ENCODE results near the gene CEP97. TPM values are rescaled to one million over a fixed set of nuclear protein-coding genes. Genes with fewer than 3 reads are reported as not detected.
"Not testable (repeated sequence)": the region's sequence is repeated elsewhere in the genome, so short reads cannot be mapped to it uniquely, and the experiment has no call there.

The CEP97 gene
- total RNA-seq, 1 donor: 8.8 TPM

DNA sequence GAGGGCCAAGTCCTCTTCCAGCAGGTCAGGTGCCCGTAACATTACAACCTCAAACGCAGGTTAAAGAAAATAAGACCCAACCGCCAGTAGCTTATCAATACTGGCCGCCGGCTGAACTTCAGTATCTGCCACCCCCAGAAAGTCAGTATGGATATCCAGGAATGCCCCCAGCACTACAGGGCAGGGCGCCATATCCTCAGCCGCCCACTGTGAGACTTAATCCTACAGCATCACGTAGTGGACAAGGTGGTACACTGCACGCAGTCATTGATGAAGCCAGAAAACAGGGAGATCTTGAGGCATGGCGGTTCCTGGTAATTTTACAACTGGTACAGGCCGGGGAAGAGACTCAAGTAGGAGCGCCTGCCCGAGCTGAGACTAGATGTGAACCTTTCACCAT is 30.9 kb upstream of the CEP97 start:
- H3K9me3 ChIP-seq (ENCODE audit: low read depth, low read length); H3K4me3 ChIP-seq (ENCODE audit: low read length); H3K27me3 ChIP-seq (ENCODE audit: insufficient read depth, low read length): not testable (repeated sequence)
- peaks cover 11% of the 10 kb centered on the region for H3K4me1 ChIP-seq (ENCODE audit: insufficient read depth, low read length)

DNA sequence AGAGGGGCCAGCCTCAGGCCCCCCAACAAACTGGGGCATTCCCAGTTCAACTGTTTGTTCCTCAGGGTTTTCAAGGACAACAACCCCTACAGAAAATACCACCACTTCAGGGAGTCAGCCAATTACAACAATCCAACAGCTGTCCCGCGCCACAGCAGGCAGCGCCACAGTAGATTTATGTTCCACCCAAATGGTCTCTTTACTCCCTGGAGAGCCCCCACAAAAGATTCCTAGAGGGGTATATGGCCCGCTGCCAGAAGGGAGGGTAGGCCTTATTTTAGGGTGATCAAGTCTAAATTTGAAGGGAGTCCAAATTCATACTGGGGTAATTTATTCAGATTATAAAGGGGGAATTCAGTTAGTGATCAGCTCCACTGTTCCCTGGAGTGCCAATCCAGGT is 29.6 kb upstream of the CEP97 start:
- not testable (repeated sequence) for H3K27me3 ChIP-seq (ENCODE audit: insufficient read depth, low read length); H3K4me3 ChIP-seq (ENCODE audit: low read length); H3K9me3 ChIP-seq (ENCODE audit: low read depth, low read length)
- peaks cover 11% of the 10 kb centered on the region for H3K4me1 ChIP-seq (ENCODE audit: insufficient read depth, low read length)

- Histone ChIP-seq H3K27me3 (ENCODE audit: insufficient read depth, low read length) (no peaks in the 10 kb centered on the region), H3K4me1 (ENCODE audit: insufficient read depth, low read length) (peaks cover 3% of the 10 kb centered on the region), H3K4me3 (ENCODE audit: low read length) (no peak overlapping the region), H3K9me3 (ENCODE audit: low read depth, low read length) (no peaks in the 10 kb centered on the region)
These were observed 28.5 kb upstream of the CEP97 start for GRCh38 chr3:101695779-101696372.

GRCh38 chr3:101701696-101702634 is 22.4 kb upstream of the CEP97 start:
- H3K4me3 ChIP-seq (ENCODE audit: low read length): no peak overlapping the region
- no peaks in the 10 kb centered on the region for H3K9me3 ChIP-seq (ENCODE audit: low read depth, low read length)
- H3K4me1 ChIP-seq (ENCODE audit: insufficient read depth, low read length): no peaks in the 10 kb centered on the region
- no peaks in the 10 kb centered on the region for H3K27me3 ChIP-seq (ENCODE audit: insufficient read depth, low read length)

GRCh38 chr3:101702726-101703125 is 21.7 kb upstream of the CEP97 start:
- no peaks in the 10 kb centered on the region for H3K9me3 ChIP-seq (ENCODE audit: low read depth, low read length)
- no peak overlapping the region for H3K4me3 ChIP-seq (ENCODE audit: low read length)
- no peaks in the 10 kb centered on the region for H3K4me1 ChIP-seq (ENCODE audit: insufficient read depth, low read length)
- H3K27me3 ChIP-seq (ENCODE audit: insufficient read depth, low read length): no peaks in the 10 kb centered on the region

GRCh38 chr3:101703169-101703568 is 21.2 kb upstream of the CEP97 start:
- Histone ChIP-seq H3K9me3 (ENCODE audit: low read depth, low read length) (no peaks in the 10 kb centered on the region), H3K4me1 (ENCODE audit: insufficient read depth, low read length) (no peaks in the 10 kb centered on the region), H3K4me3 (ENCODE audit: low read length) (no peak overlapping the region), H3K27me3 (ENCODE audit: insufficient read depth, low read length) (no peaks in the 10 kb centered on the region)

DNA sequence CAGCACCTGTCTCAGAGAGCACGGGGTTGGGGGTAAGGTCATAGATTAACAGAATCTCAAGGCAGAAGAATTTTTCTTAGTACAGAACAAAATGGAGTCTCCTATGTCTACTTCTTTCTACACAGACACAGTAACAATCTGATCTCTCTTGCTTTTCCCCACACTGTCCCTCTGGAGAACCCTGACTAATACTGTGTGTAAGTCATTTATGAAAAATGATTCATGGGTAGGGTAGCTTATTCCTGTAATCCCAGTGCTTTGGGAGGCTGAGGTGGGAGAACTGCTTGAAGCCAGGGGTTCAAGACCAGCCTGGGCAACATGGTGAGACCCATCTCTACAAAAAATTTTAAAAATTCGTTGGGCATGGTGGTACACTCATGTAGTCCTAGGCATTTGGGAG is 19.8 kb upstream of the CEP97 start:
- not testable (repeated sequence) for H3K9me3 ChIP-seq (ENCODE audit: low read depth, low read length); H3K4me3 ChIP-seq (ENCODE audit: low read length); H3K4me1 ChIP-seq (ENCODE audit: insufficient read depth, low read length); H3K27me3 ChIP-seq (ENCODE audit: insufficient read depth, low read length)

DNA sequence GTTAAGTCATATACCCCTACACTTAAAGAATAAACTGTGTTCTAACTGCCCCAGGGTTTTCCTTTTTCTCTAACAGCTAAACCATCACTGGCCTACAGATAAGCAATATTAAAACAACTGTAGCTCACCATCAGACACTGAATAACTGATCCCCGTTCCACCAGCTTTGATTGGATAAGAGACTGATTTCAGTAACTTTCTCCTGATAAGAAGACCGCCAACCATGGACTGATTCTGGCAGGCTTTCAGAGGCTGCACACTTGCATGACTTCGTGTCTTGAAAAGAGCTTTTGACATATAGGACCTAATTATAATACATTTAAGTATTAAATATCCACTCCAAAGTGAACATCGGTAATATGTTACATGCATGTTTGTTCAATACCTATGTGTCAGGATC is 15.3 kb upstream of the CEP97 start:
- H3K27me3 ChIP-seq (ENCODE audit: insufficient read depth, low read length): no peaks in the 10 kb centered on the region

GRCh38 chr3:101718455-101718854 is 6.0 kb upstream of the CEP97 start:
- no peaks in the 10 kb centered on the region for H3K27me3 ChIP-seq (ENCODE audit: insufficient read depth, low read length)
- H3K9me3 ChIP-seq (ENCODE audit: low read depth, low read length): no peaks in the 10 kb centered on the region
- no peak overlapping the region for H3K4me3 ChIP-seq (ENCODE audit: low read length)
- H3K4me1 ChIP-seq (ENCODE audit: insufficient read depth, low read length): peaks cover 35% of the 10 kb centered on the region

More for the DNA sequence above, 15.3 kb upstream of the CEP97 start:
- Histone ChIP-seq H3K4me1 (ENCODE audit: insufficient read depth, low read length) (no peaks in the 10 kb centered on the region), H3K4me3 (ENCODE audit: low read length) (no peak overlapping the region), H3K9me3 (ENCODE audit: low read depth, low read length) (no peaks in the 10 kb centered on the region)

DNA sequence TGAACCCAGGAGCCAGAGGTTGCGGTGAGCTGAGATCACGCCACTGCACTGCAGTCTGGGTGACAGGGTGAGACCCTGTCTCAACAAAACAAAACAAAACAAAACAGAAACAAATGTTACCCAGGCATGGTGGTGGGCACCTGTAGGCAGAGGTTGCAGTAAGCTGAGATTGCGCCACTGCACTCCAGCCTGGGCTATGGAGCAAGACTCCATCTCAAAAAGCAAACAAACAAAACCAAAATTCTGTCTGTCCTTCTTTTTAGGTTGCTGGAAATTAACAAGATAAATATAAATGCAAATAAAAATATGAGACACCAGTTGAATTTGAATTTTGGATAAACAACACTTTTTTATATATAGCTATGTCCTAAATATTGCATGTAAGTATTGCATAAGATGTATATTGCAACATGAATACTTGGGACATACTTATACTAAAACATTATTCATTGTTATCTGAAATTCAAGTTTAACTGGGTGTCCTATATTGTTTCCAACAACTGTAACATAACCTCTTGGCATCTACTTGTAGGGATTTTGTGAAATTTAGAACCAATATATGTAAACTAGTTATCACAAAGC is 4.7 kb upstream of the CEP97 start:
- H3K27me3 ChIP-seq (ENCODE audit: insufficient read depth, low read length): no peaks in the 10 kb centered on the region

GRCh38 chr3:101720851-101721840 is 3.3 kb upstream of the CEP97 start:
- Histone ChIP-seq H3K4me1 (ENCODE audit: insufficient read depth, low read length) (peaks cover 52% of the 10 kb centered on the region), H3K4me3 (ENCODE audit: low read length) (no peak overlapping the region), H3K9me3 (ENCODE audit: low read depth, low read length) (no peaks in the 10 kb centered on the region), H3K27me3 (ENCODE audit: insufficient read depth, low read length) (no peaks in the 10 kb centered on the region)

More for the DNA sequence above, 4.7 kb upstream of the CEP97 start:
- Histone ChIP-seq H3K4me3 (ENCODE audit: low read length) (no peak overlapping the region), H3K9me3 (ENCODE audit: low read depth, low read length) (no peaks in the 10 kb centered on the region), H3K4me1 (ENCODE audit: insufficient read depth, low read length) (peaks cover 43% of the 10 kb centered on the region)

DNA sequence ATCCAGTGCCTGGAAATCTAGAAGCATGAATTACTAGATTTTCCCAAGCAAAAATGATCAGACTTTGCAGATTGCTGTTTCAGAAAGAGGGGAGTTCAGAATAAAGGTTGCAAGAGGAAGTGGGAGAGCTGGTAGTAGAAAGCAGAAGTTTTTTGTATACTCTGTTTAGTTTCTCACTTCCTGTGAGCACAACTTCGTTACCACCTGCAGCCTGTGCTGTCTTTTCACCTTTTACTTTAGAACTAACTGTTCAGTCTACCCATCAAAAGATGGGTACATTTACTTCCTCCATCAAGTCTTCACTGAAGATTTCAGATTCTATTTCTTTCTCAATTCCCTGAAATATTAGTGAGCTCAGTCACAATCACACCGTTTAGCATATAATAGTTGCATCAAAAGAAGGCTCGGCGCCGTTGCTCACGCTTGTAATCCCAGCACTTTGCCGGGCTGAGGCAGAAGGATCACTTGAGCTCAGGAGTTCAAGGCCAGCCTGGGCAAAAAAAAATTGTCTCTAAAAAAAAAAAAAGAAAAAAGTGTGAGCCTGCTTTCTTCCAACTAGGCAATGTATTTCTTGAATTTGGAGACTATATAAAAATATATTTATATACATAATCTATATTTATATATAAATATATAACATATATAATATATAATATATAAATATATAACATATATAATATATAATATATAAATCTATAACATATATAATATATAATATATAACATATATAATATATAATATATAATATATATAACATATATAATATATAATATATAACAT is 1.8 kb upstream of the CEP97 start:
- H3K4me1 ChIP-seq (ENCODE audit: insufficient read depth, low read length): peaks cover 52% of the 10 kb centered on the region
- no peaks in the 10 kb centered on the region for H3K27me3 ChIP-seq (ENCODE audit: insufficient read depth, low read length)
- no peak overlapping the region for H3K4me3 ChIP-seq (ENCODE audit: low read length)
- H3K9me3 ChIP-seq (ENCODE audit: low read depth, low read length): no peaks in the 10 kb centered on the region

- no peaks in the 10 kb centered on the region for H3K27me3 ChIP-seq (ENCODE audit: insufficient read depth, low read length)
- H3K9me3 ChIP-seq (ENCODE audit: low read depth, low read length): no peaks in the 10 kb centered on the region
- peaks cover 45% of the 10 kb centered on the region for H3K4me1 ChIP-seq (ENCODE audit: insufficient read depth, low read length)
- H3K4me3 ChIP-seq (ENCODE audit: low read length): peak overlapping the region; percentile 98
These were observed 928 bp downstream of the CEP97 start for GRCh38 chr3:101725194-101725889.
